ENCODE results near the gene ALDH1A1.

DNA sequence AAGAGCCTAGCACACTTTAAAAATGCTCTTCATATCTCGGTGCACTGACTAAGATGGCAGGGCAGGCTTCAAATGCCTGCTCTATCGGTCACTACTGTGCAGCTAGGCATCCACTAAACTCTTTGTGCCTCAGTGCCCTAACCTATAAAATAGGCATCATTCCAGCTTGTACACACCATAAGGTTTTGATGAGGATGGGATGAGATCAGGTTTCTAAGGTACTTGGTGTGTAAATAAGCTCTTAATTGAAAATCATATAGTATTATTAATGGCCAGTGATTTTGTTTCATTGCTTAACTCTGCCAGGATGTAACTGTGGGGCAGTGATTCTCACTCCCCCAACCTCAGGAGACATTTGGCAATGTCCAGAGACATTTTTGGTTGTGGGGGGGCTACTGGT lies 78.5 kb downstream of the ALDH1A1 start:
- TF ChIP-seq, protein P1, sequence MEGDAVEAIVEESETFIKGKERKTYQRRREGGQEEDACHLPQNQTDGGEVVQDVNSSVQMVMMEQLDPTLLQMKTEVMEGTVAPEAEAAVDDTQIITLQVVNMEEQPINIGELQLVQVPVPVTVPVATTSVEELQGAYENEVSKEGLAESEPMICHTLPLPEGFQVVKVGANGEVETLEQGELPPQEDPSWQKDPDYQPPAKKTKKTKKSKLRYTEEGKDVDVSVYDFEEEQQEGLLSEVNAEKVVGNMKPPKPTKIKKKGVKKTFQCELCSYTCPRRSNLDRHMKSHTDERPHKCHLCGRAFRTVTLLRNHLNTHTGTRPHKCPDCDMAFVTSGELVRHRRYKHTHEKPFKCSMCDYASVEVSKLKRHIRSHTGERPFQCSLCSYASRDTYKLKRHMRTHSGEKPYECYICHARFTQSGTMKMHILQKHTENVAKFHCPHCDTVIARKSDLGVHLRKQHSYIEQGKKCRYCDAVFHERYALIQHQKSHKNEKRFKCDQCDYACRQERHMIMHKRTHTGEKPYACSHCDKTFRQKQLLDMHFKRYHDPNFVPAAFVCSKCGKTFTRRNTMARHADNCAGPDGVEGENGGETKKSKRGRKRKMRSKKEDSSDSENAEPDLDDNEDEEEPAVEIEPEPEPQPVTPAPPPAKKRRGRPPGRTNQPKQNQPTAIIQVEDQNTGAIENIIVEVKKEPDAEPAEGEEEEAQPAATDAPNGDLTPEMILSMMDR (IDR thresholded peaks at IDR 0.05 in 4 of 5, conservative IDR thresholded peaks at IDR 0.05 in 1 of 5): no peak
- no peak for TF ChIP-seq POLR2A (IDR thresholded peaks at IDR 0.05)
